MM.1S (cell line): ENCODE measurements around the gene C15orf39.

ENCODE experiments used
- DNase-seq: peaks from one replicate; pipeline ENCODE4 v3.0.0-alpha.2; 2015
- H2AFZ ChIP-seq: fragments of 300-600 bp; sonication (generic); 2 replicates; pipeline ENCODE4 v1.6.0; 2016; ENCODE audit warnings: antibody characterized with exemption, low read length
- H3F3A ChIP-seq: fragments of 300-600 bp; sonication (generic); 2 replicates; pipeline ENCODE4 v1.6.1; 2016; ENCODE audit warnings: mild to moderate bottlenecking, antibody characterized with exemption, low read length, moderate library complexity, mixed read lengths; ENCODE audit not compliant: insufficient read depth
- H3K27ac ChIP-seq: fragments of 300-600 bp; sonication (generic); 2 replicates; pipeline ENCODE4 v1.5.1; 2016; ENCODE audit warnings: mild to moderate bottlenecking, low read length
- H3K27me3 ChIP-seq: fragments of 300-600 bp; sonication (generic); replicated peaks from 2 replicates; pipeline ENCODE4 v1.6.0; 2016; ENCODE audit warnings: low read length; ENCODE audit not compliant: insufficient read depth
- H3K36me3 ChIP-seq: fragments of 300-600 bp; sonication (generic); replicated peaks from 2 replicates; pipeline ENCODE4 v1.6.1; 2016; ENCODE audit warnings: mild to moderate bottlenecking, low read length, mixed read lengths; ENCODE audit not compliant: insufficient read depth
- H3K4me1 ChIP-seq: fragments of 300-600 bp; sonication (generic); 2 replicates; pipeline ENCODE4 v1.6.1; 2016; ENCODE audit warnings: low read length, mixed read lengths
- H3K4me2 ChIP-seq: fragments of 300-600 bp; sonication (generic); 2 replicates; pipeline ENCODE4 v1.6.0; 2016; ENCODE audit warnings: low read depth, low read length
- H3K4me3 ChIP-seq: fragments of 300-600 bp; sonication (generic); 2 replicates; pipeline ENCODE4 v1.5.1; 2016; ENCODE audit warnings: low read length, mixed read lengths
- H3K79me2 ChIP-seq: fragments of 300-600 bp; sonication (generic); 2 replicates; pipeline ENCODE4 v1.6.1; 2016; ENCODE audit warnings: mixed run types, low read length, mixed read lengths
- H3K9ac ChIP-seq: fragments of 300-600 bp; sonication (generic); 2 replicates; pipeline ENCODE4 v1.6.1; 2016; ENCODE audit warnings: low read length, mixed read lengths
- H3K9me2 ChIP-seq: fragments of 300-600 bp; sonication (generic); replicated peaks from 2 replicates; pipeline ENCODE4 v1.6.1; 2016; ENCODE audit warnings: mild to moderate bottlenecking, low read length, mixed read lengths; ENCODE audit not compliant: insufficient read depth
- H3K9me3 ChIP-seq: fragments of 300-600 bp; sonication (generic); replicated peaks from 2 replicates; pipeline ENCODE4 v1.6.1; 2016; ENCODE audit warnings: mild to moderate bottlenecking, low read length, mixed read lengths; ENCODE audit not compliant: insufficient read depth
- H4K20me1 ChIP-seq: fragments of 300-600 bp; sonication (generic); 2 replicates; pipeline ENCODE4 v1.6.1; 2016; ENCODE audit warnings: mild to moderate bottlenecking, low read length, moderate library complexity, mixed read lengths; ENCODE audit not compliant: insufficient read depth
- CTCF ChIP-seq: fragments of 300-600 bp; sonication (generic); IDR thresholded peaks from 2 replicates; pipeline ENCODE4 v1.5.1; 2016; ENCODE audit warnings: antibody characterized with exemption, low read length, mixed read lengths
- EZH2 ChIP-seq: fragments of 300-600 bp; sonication (generic); optimal IDR thresholded peaks from 2 replicates; pipeline ENCODE3; 2017; ENCODE audit warnings: low read depth, mild to moderate bottlenecking, antibody characterized with exemption, low read length, mixed read lengths
- EZH2phosphoT487 ChIP-seq: fragments of 300-600 bp; sonication (generic); IDR thresholded peaks from 2 replicates; pipeline ENCODE4 v1.6.1; 2018; ENCODE audit warnings: antibody characterized with exemption, low read length

The C15orf39 gene

GRCh38 chr15:75202251-75203016 lies 752 bp downstream of the C15orf39 start:
- peak overlapping the region; percentile 98 for H3K9ac ChIP-seq
- H3K9me3 ChIP-seq, result no peaks in the 10 kb centered on the region
- H3K36me3 ChIP-seq, result peaks cover 18% of the 10 kb centered on the region
- H3K79me2 ChIP-seq, result peaks cover 67% of the 10 kb centered on the region
- H3K4me2 ChIP-seq, result peak overlapping the region; percentile 93
- H3K27me3 ChIP-seq, result no peaks in the 10 kb centered on the region
- no peaks in the 10 kb centered on the region for H3K9me2 ChIP-seq
- peaks cover 39% of the 10 kb centered on the region for H3K4me1 ChIP-seq
- peak overlapping the region; percentile 83 for H3K27ac ChIP-seq
- H3F3A ChIP-seq, result peaks cover 42% of the 10 kb centered on the region
- no peak for TF ChIP-seq EZH2
- 0 out of 2 replicates have a peak, but pooled peaks have one; percentile 11 for TF ChIP-seq CTCF
- peak; percentile 82 for DNase-seq
- peaks cover 34% of the 10 kb centered on the region for H4K20me1 ChIP-seq
- H2AFZ ChIP-seq, result no peak overlapping the region
- peak overlapping the region; percentile 95 for H3K4me3 ChIP-seq

GRCh38 chr15:75203017-75203907 lies 1.6 kb downstream of the C15orf39 start:
- Histone ChIP-seq H3K79me2 (peaks cover 76% of the 10 kb centered on the region), H3K4me1 (peaks cover 39% of the 10 kb centered on the region), H4K20me1 (peaks cover 42% of the 10 kb centered on the region), H3K4me3 (peak overlapping the region; percentile 95), H3K27me3 (no peaks in the 10 kb centered on the region), H3K9me2 (no peaks in the 10 kb centered on the region), H3K4me2 (peak overlapping the region; percentile 93), H3K9me3 (no peaks in the 10 kb centered on the region), H3K36me3 (peaks cover 26% of the 10 kb centered on the region), H3K9ac (peak overlapping the region; percentile 98), H3F3A (peaks cover 42% of the 10 kb centered on the region), H3K27ac (peak overlapping the region; percentile 83), H2AFZ (no peak overlapping the region)
- DNase-seq, result no peak
- TF ChIP-seq EZH2phosphoT487 (no peak), EZH2 (no peak), CTCF (no peak)

GRCh38 chr15:75203908-75204263 lies 2.2 kb downstream of the C15orf39 start:
- peak overlapping the region; percentile 98 for H3K9ac ChIP-seq
- H3K27me3 ChIP-seq, result no peaks in the 10 kb centered on the region
- no peaks in the 10 kb centered on the region for H3K9me2 ChIP-seq

More at GRCh38 chr15:75203908-75204263, 2.2 kb downstream of the C15orf39 start:
- H3K27ac ChIP-seq, result peak overlapping the region; percentile 83
- peaks cover 41% of the 10 kb centered on the region for H3F3A ChIP-seq
- peaks cover 33% of the 10 kb centered on the region for H3K4me1 ChIP-seq
- peak overlapping the region; percentile 95 for H3K4me3 ChIP-seq
- TF ChIP-seq EZH2phosphoT487 (no peak), EZH2 (no peak), CTCF (no peak)
- H3K9me3 ChIP-seq, result no peaks in the 10 kb centered on the region
- no peak for DNase-seq
- H3K4me2 ChIP-seq, result peak overlapping the region; percentile 93
- peaks cover 82% of the 10 kb centered on the region for H3K79me2 ChIP-seq
- peaks cover 49% of the 10 kb centered on the region for H4K20me1 ChIP-seq
- no peak overlapping the region for H2AFZ ChIP-seq
- H3K36me3 ChIP-seq, result peaks cover 32% of the 10 kb centered on the region
